ENCODE data around the gene DAB1. TPM values are rescaled to one million over a fixed set of nuclear protein-coding genes. Genes with fewer than 3 reads are reported as not detected.

DAB1 gene
- polyA plus RNA-seq, 3 donors: not detected

DNA sequence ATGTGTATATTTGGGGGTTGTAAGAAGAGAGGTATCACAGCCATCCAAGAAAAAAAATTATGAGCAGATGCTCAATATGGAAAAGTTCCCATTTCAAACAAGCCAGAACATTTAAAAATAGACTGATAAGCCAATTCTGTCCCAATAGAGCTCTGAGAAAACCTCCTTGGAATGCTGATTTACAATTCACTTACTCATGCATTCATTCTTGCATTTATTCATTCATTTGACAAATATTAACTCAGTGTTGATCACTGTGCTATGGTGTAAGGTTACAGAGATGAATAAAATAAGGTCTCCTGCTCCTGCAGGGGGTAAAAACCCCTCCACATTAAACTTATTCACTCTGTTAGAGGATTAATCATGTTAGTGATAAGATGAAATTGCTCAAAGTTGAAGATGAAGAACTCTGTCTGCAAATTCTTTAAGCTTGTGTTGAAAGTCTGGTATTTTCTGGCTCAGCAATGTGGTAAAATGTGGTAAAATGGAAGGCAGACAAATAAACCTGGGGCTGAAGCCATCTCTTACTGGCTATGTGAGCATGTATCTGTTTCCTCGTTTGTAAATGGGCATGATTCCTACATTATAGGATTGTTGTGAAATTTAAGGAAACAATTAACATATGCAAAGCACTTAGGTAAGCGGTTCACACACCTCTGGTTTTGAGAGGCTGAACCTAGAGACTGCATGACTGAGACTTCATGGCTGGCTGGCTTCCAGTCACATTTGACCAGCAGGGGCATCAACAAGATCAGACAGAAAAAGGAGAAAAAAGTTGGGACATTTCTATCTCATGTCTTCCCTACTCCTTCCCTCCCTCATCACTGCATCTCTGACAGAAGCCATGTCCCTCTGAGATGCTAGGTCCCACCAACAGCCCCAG is 45.0 kb upstream of the DAB1 start:
- Mint-ChIP-seq H3K27me3 (ENCODE audit: low read depth in 3 of 3) (peaks cover 0 to 2% (median 1%) of the 10 kb centered on the region in 3 donors), H3K27ac (no peak overlapping the region), H3K4me3 (no peak overlapping the region), H3K4me1 (no peaks in the 10 kb centered on the region), H3K36me3 (no peaks in the 10 kb centered on the region), H3K9me3 (peaks cover 0 to 10% (median 3%) of the 10 kb centered on the region in 7 donors)
- H3K27me3 ChIP-seq (ENCODE audit: control insufficient read depth in 2 of 2, insufficient read depth in 2 of 2, low read length in 2 of 2): no peaks in the 10 kb centered on the region
- no peak overlapping the region for H2AFZ ChIP-seq (ENCODE audit: insufficient read depth, low read depth, low read length, poor library complexity, severe bottlenecking)
- H3K79me2 ChIP-seq (ENCODE audit: insufficient read depth, low read length): no peaks in the 10 kb centered on the region
- H3K4me1 ChIP-seq (ENCODE audit: control insufficient read depth in 1 of 2, insufficient read depth in 2 of 2, low read length in 2 of 2): no peaks in the 10 kb centered on the region
- no peak for DNase-seq
- no peak overlapping the region for H3K27ac ChIP-seq (ENCODE audit: low read depth in 1 of 2, low read length in 2 of 2)
- H3K9ac ChIP-seq (ENCODE audit: insufficient read depth, low read length, poor library complexity, severe bottlenecking): no peak overlapping the region
- H4K20me1 ChIP-seq (ENCODE audit: insufficient read depth, low read length): no peaks in the 10 kb centered on the region
- H3K4me2 ChIP-seq (replicated peaks; ENCODE audit: extremely low read depth, low read length, poor library complexity, severe bottlenecking): no peak overlapping the region
- no CpG with 5 or more reads among the region's 2 CpGs for WGBS (ENCODE audit: insufficient coverage)
- H3K9me3 ChIP-seq (replicated peaks in 1 of 2; ENCODE audit: control insufficient read depth in 1 of 2, insufficient read depth in 1 of 2, low read length in 2 of 2): peaks cover 0 to 2% of the 10 kb centered on the region in 2 donors
- TF ChIP-seq, protein P1, sequence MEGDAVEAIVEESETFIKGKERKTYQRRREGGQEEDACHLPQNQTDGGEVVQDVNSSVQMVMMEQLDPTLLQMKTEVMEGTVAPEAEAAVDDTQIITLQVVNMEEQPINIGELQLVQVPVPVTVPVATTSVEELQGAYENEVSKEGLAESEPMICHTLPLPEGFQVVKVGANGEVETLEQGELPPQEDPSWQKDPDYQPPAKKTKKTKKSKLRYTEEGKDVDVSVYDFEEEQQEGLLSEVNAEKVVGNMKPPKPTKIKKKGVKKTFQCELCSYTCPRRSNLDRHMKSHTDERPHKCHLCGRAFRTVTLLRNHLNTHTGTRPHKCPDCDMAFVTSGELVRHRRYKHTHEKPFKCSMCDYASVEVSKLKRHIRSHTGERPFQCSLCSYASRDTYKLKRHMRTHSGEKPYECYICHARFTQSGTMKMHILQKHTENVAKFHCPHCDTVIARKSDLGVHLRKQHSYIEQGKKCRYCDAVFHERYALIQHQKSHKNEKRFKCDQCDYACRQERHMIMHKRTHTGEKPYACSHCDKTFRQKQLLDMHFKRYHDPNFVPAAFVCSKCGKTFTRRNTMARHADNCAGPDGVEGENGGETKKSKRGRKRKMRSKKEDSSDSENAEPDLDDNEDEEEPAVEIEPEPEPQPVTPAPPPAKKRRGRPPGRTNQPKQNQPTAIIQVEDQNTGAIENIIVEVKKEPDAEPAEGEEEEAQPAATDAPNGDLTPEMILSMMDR (IDR thresholded peaks at IDR 0.05): no peak
- H3K36me3 ChIP-seq (replicated peaks in 1 of 2; ENCODE audit: control insufficient read depth in 1 of 2, insufficient read depth in 2 of 2, low read length in 2 of 2): no peaks in the 10 kb centered on the region
- intact Hi-C loops (cut with micrococcal nuclease): no loop called here
- H3K4me3 ChIP-seq (replicated peaks in 1 of 3; ENCODE audit: low read depth in 2 of 3, low read length in 3 of 3): no peak overlapping the region

DNA sequence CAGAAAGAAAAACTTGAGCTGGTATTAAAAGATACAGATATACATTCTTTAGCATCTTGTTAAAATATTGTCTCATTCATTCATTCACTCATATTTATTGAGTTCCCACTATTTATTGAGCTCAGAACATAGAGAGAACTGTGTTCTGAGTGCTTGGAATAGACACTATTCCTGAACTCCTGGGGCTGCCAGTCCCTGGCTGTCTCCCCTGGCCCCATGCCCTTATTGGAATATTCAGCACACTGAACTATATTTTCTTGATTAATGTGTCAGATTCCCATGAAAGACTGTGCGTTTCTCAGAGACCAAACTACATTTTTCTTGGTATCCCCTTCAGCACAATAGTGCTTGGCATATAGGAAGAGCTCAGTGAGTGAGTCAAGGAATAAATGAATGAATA is 44.0 kb upstream of the DAB1 start:
- no peaks in the 10 kb centered on the region for H3K79me2 ChIP-seq (ENCODE audit: insufficient read depth, low read length)
- no peak overlapping the region for H3K9ac ChIP-seq (ENCODE audit: insufficient read depth, low read length, poor library complexity, severe bottlenecking)
- Mint-ChIP-seq H3K36me3 (no peaks in the 10 kb centered on the region), H3K27me3 (ENCODE audit: low read depth in 3 of 3) (peaks cover 0 to 2% (median 1%) of the 10 kb centered on the region in 3 donors), H3K4me1 (no peaks in the 10 kb centered on the region), H3K9me3 (peaks cover 0 to 9% (median 3%) of the 10 kb centered on the region in 7 donors), H3K27ac (no peak overlapping the region), H3K4me3 (no peak overlapping the region)
- H3K4me2 ChIP-seq (replicated peaks; ENCODE audit: extremely low read depth, low read length, poor library complexity, severe bottlenecking): no peak overlapping the region
- H3K4me3 ChIP-seq (replicated peaks in 1 of 3; ENCODE audit: low read depth in 2 of 3, low read length in 3 of 3): no peak overlapping the region
- H3K27me3 ChIP-seq (ENCODE audit: control insufficient read depth in 2 of 2, insufficient read depth in 2 of 2, low read length in 2 of 2): no peaks in the 10 kb centered on the region
- H3K27ac ChIP-seq (ENCODE audit: low read depth in 1 of 2, low read length in 2 of 2): no peak overlapping the region
- TF ChIP-seq, protein P1 (IDR thresholded peaks at IDR 0.05): no peak
- no peak for DNase-seq
- H2AFZ ChIP-seq (ENCODE audit: insufficient read depth, low read depth, low read length, poor library complexity, severe bottlenecking): no peak overlapping the region
- no peaks in the 10 kb centered on the region for H3K4me1 ChIP-seq (ENCODE audit: control insufficient read depth in 1 of 2, insufficient read depth in 2 of 2, low read length in 2 of 2)
- no peaks in the 10 kb centered on the region for H3K9me3 ChIP-seq (replicated peaks in 1 of 2; ENCODE audit: control insufficient read depth in 1 of 2, insufficient read depth in 1 of 2, low read length in 2 of 2)
- no CpG with 5 or more reads among the region's 1 CpG for WGBS (ENCODE audit: insufficient coverage)
- H3K36me3 ChIP-seq (replicated peaks in 1 of 2; ENCODE audit: control insufficient read depth in 1 of 2, insufficient read depth in 2 of 2, low read length in 2 of 2): no peaks in the 10 kb centered on the region
- H4K20me1 ChIP-seq (ENCODE audit: insufficient read depth, low read length): no peaks in the 10 kb centered on the region
- intact Hi-C loops (cut with micrococcal nuclease): no loop called here

All from CD14-positive monocyte (primary cell).